Heart right ventricle (tissue), 16 donors: ENCODE measurements around the gene WARS2. TPM values are rescaled to one million over a fixed set of nuclear protein-coding genes. Genes with fewer than 3 reads are reported as not detected.
A peak's percentile ranks its signal among the peaks of the same experiment; 100 is the strongest.
"Not testable (repeated sequence)": the region's sequence is repeated elsewhere in the genome, so short reads cannot be mapped to it uniquely, and the experiment has no call there.

Source experiments
- ATAC-seq, 8 donors: fragments of 200-7000 bp; cut with Tn5 transposase; one replicate each; pipeline ENCODE4 v1.9.1; 2020; ENCODE audit warnings: mild to moderate bottlenecking in 8 of 8, moderate library complexity in 8 of 8, moderate number of reproducible peaks in 1 of 8
- DNase-seq, 2 donors: peaks; one replicate each; pipeline ENCODE4 v3.0.0-alpha.2; 2020
- H3K27ac ChIP-seq, 10 donors: fragments of 200-600 bp; sonication (generic) in 2 of 10; one replicate each; pipeline versions ENCODE4 v1.5.0 to v1.8.0; 2020 to 2022; ENCODE audit warnings: mild to moderate bottlenecking in 3 of 10
- H3K27me3 ChIP-seq, 7 donors: fragments of 200-600 bp; one replicate each; pipeline ENCODE4 v1.8.0; 2021 to 2022; ENCODE audit warnings: mild to moderate bottlenecking in 2 of 7
- H3K36me3 ChIP-seq, 9 donors: fragments of 200-600 bp; sonication (generic) in 1 of 9; one replicate each; pipeline versions ENCODE4 v1.5.0 to v1.8.0; 2020 to 2022; ENCODE audit warnings: mild to moderate bottlenecking in 2 of 9
- H3K4me1 ChIP-seq, 9 donors: fragments of 200-600 bp; sonication (generic) in 1 of 9; one replicate each; pipeline versions ENCODE4 v1.5.0 to v1.8.0; 2020 to 2022; ENCODE audit warnings: mild to moderate bottlenecking in 4 of 9
- H3K4me3 ChIP-seq, 10 donors: fragments of 200-600 bp; sonication (generic) in 2 of 10; one replicate each; pipeline versions ENCODE4 v1.5.0 to v1.8.0; 2020 to 2022; ENCODE audit warnings: mild to moderate bottlenecking in 7 of 10, moderate library complexity in 2 of 10
- H3K9me3 ChIP-seq, 11 donors: fragments of 200-600 bp in 10 of 11; sonication (generic) in 2 of 11; one replicate each; pipeline versions ENCODE4 v1.5.0 to v1.8.0; 2013 to 2022; ENCODE audit warnings: mild to moderate bottlenecking in 2 of 11, control low read depth in 1 of 11, moderate library complexity in 1 of 11
- WGBS, 2 donors: extraction: QIAGEN DNeasy Blood & Tissue Kit; methylation state at CpG; one replicate each; pipeline ENCODE4 v1.1.7; 2013; ENCODE audit warnings: inconsistent platforms in 1 of 2; 5-methylcytosine and 5-hydroxymethylcytosine counted together
- intact Hi-C, 10 donors: fragments of 100-400 bp; cut with DNase I; formaldehyde crosslinking; loops; one replicate each; pipeline versions ENCODE4 v1.11.1 to v1.14.2; 2022
- polyA plus RNA-seq, 2 donors: library from polyadenylated mRNA; stranded (reverse); fragments of 200-250 nt; gene quantifications; one replicate each; pipeline ENCODE4 v1.2.3, GENCODE V29; 2013
- total RNA-seq, 10 donors: library from RNA; stranded (reverse); fragmentation: NEBNext Ultra II Directional in 3 of 10; extraction: Animal tissue kit (Norgen Biotek cat#: 25700) in 3 of 10; gene quantifications; one replicate each; pipeline versions ENCODE4 v1.2.1 to v1.2.4, GENCODE V29; 2021 to 2023
- TF ChIP-seq, protein P1 (sequence below), 9 donors: fragments of 200-600 bp; sonication (generic) in 2 of 9; IDR thresholded peaks; one replicate each; pipeline versions ENCODE4 v1.5.0 to v1.8.0; 2021 to 2022; ENCODE audit warnings: antibody characterized with exemption in 9 of 9, mild to moderate bottlenecking in 5 of 9, moderate library complexity in 1 of 9
- donor health status: Arrhythmogenic right ventricular cardiomyopathy.
- donor health status: ischemic (EF 13 %, LVEDD 7.1; RV severe dilation, severe dysfunction).
- donor health status: healthy with polysubstance abuse.
- donor health status: DM: no; HTN: yes; CAD: no.
- donor health status: DM: no; HTN: no; CAD: no.
- donor health status: ischemic (EF 25% LVEDD 6.9; RV normal size, moderate dysfunction).
- donor health status: ischemic (EF 25% LVEDD 5.7; RV mildly dilated, moderate dysfunction).
- donor health status: healthy.
- donor health status: DM: yes; HTN: yes; CAD: no.
- donor health status: Ischemic cardiomyopathy.
- donor health status: ischemic (EF 35%, LVEDD 5.7; RV mildly dilated, moderate dysfunction).
- donor health status: nonischemic (EF 11% LVEDD 7.7; RV severe dilation, severe dysfunction).
- donor health status: DM: yes; HTN: yes; CAD: no.
- donor health status: PGD.
- donor health status: ischemic (EF 29% LVEDD 5.4; RV normal size, mild dysfunction).
- donor health status: nonischemic (EF 23%, LVEDD 6.1; RV moderate dilation, normal function).

WARS2 gene
- total and polyA plus RNA-seq, 12 donors, result 3.5 to 15.4 (median 11.3) TPM

DNA sequence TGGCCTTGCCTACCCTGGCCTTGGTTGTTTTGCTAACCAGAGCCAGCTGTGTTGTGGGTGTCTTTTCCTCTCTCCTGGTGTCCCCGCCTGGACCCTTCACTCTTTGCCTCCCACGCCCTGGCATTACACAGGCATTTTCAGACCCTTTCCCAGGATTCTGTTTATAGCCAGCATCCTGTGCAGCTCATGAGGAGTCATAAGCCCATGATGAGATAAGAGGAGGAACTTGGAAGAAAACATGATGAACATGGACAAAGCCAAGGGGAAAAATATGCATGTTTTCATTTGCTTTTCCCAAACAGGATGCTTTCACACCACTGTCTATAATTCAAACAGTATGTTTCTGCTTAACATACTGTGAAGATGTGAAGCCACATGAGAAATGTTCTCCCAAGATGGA lies 18.7 kb upstream of the WARS2 start:
- ATAC-seq (peak in 2 of 8 donors; percentile 37 to 56), DNase-seq (no peak)
- intact Hi-C loops, result no loop called here
- TF ChIP-seq, protein P1, sequence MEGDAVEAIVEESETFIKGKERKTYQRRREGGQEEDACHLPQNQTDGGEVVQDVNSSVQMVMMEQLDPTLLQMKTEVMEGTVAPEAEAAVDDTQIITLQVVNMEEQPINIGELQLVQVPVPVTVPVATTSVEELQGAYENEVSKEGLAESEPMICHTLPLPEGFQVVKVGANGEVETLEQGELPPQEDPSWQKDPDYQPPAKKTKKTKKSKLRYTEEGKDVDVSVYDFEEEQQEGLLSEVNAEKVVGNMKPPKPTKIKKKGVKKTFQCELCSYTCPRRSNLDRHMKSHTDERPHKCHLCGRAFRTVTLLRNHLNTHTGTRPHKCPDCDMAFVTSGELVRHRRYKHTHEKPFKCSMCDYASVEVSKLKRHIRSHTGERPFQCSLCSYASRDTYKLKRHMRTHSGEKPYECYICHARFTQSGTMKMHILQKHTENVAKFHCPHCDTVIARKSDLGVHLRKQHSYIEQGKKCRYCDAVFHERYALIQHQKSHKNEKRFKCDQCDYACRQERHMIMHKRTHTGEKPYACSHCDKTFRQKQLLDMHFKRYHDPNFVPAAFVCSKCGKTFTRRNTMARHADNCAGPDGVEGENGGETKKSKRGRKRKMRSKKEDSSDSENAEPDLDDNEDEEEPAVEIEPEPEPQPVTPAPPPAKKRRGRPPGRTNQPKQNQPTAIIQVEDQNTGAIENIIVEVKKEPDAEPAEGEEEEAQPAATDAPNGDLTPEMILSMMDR (IDR thresholded peaks at IDR 0.05), result no peak
- Histone ChIP-seq H3K4me1 (peaks cover 0 to 24% (median 7%) of the 10 kb centered on the region in 9 donors), H3K9me3 (peaks cover 0 to 4% (median 0%) of the 10 kb centered on the region in 11 donors), H3K27me3 (no peaks in the 10 kb centered on the region), H3K36me3 (peaks cover 0 to 73% (median 11%) of the 10 kb centered on the region in 9 donors), H3K4me3 (no peak overlapping the region), H3K27ac (peak overlapping the region in 3 of 10 donors; percentile 5 to 49 (median 21))
- WGBS, 2 donors, result 86 to 92% methylated on average over 2 of the region's 2 CpGs

DNA sequence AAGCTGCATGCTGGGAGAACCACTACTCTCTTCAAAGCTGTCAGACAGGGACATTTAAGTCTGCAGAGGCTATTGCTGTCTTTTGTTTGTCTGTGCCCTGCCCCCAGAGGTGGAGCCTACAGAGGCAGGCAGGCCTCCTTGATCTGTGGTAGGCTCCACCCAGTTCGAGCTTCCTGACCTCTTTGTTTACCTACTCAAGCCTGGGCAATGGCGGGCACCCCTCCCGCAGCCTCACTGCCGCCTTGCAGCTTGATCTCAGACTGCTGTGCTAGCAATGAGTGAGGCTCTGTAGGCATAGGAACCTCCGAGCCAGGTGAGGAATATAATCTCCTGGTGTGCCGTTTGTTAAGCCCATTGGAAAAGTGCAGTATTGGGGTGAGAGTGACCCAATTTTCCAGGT lies 16.3 kb upstream of the WARS2 start:
- intact Hi-C loops, DNase-seq, H3K27ac ChIP-seq, H3K27me3 ChIP-seq, H3K9me3 ChIP-seq, H3K4me3 ChIP-seq, ATAC-seq: not testable (repeated sequence)
- H3K36me3 ChIP-seq, result peaks cover 0 to 49% (median 11%) of the 10 kb centered on the region in 9 donors
- H3K4me1 ChIP-seq, result peaks cover 0 to 24% (median 7%) of the 10 kb centered on the region in 9 donors
- 96 to 100% methylated on average over 6 of the region's 6 CpGs for WGBS, 2 donors

DNA sequence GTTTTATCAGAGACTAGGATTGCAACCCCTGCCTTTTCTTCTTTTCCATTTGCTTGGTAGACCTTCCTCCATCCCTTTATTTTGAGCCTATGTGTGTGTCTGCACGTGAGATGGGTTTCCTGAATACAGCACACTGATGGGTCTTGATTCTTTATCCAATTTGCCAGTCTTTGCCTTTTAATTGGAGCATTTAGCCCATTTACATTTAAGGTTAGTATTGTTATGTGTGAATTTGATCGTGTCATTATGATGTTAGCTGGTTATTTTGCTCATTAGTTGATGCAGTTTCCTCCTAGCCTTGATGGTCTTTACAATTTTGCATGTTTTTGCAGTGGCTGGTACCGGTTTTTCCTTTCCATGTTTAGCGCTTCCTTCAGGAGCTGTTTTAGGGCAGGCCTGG lies 14.6 kb upstream of the WARS2 start:
- H3K36me3 ChIP-seq, result peaks cover 0 to 41% (median 11%) of the 10 kb centered on the region in 9 donors
- DNase-seq, H3K4me1 ChIP-seq, H3K27me3 ChIP-seq, H3K27ac ChIP-seq, intact Hi-C loops, ATAC-seq, H3K9me3 ChIP-seq, H3K4me3 ChIP-seq: not testable (repeated sequence)
- 98% methylated on average over 4 of the region's 4 CpGs for WGBS, 2 donors

DNA sequence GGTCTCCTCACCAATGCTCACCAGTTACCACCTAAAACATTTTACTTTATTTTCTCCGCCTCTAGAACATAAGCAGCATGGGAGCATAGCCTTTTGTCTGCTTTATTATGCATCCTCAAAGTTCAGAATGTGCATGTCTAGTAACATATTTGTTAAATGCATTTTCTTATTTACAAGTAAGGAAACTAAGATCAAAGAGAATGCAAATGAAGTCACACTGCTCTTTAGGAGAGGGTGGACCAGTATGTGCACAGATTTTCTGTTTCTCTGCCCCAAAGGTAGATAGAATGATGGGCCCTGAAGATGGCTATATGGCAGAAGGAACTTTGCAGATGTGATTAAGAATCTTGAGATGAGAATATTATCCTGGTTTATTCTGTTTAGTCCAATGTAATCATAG lies 9.7 kb upstream of the WARS2 start:
- Histone ChIP-seq H3K9me3 (peaks cover 0 to 3% (median 0%) of the 10 kb centered on the region in 11 donors), H3K4me3 (no peak overlapping the region), H3K4me1 (peaks cover 0 to 8% (median 0%) of the 10 kb centered on the region in 9 donors), H3K27me3 (no peaks in the 10 kb centered on the region), H3K27ac (no peak overlapping the region), H3K36me3 (peaks cover 0 to 24% (median 0%) of the 10 kb centered on the region in 9 donors)
- ATAC-seq (no peak), DNase-seq (no peak)
- WGBS, 2 donors, result 97 to 98% methylated on average over 1 of the region's 1 CpG
- intact Hi-C loops, result no loop called here
- TF ChIP-seq, protein P1 (IDR thresholded peaks at IDR 0.05), result no peak

DNA sequence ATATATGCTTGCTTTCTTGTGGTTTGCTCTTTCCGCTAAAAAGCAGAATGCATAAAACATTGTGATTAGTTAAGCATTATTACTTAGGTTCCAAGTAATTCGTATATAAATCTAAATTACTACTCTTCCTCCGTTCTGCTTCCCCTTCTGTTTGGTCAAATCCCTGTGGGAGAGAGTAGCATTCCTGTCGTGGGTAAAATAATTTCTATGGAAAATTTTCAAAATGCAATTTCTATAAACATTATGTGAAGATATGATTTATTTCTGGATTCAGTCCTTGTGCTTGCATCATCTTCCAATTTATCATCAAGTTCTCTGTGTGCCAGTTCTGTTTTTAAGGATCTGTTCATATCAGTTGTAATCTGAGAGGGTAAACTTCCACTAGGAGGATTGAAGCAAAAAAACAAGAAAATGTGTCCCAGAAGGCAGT lies 7.2 kb upstream of the WARS2 start:
- Histone ChIP-seq H3K9me3 (no peaks in the 10 kb centered on the region), H3K27me3 (no peaks in the 10 kb centered on the region), H3K36me3 (peaks cover 0 to 39% (median 0%) of the 10 kb centered on the region in 9 donors), H3K4me3 (no peak overlapping the region), H3K4me1 (peaks cover 0 to 16% (median 0%) of the 10 kb centered on the region in 9 donors), H3K27ac (no peak overlapping the region)
- ATAC-seq, result no peak
- TF ChIP-seq, protein P1 (IDR thresholded peaks at IDR 0.05), result no peak
- intact Hi-C loops, result no loop called here
- 60 to 69% methylated on average over 4 of the region's 4 CpGs for WGBS, 2 donors
- no peak for DNase-seq
